ENCODE measurements around the gene SETBP1. TPM values are rescaled to one million over a fixed set of nuclear protein-coding genes. Genes with fewer than 3 reads are reported as not detected.

The SETBP1 gene
- total RNA-seq, 4 donors from 2014 or later, result 15.6 to 27.3 (median 19.1) TPM

DNA sequence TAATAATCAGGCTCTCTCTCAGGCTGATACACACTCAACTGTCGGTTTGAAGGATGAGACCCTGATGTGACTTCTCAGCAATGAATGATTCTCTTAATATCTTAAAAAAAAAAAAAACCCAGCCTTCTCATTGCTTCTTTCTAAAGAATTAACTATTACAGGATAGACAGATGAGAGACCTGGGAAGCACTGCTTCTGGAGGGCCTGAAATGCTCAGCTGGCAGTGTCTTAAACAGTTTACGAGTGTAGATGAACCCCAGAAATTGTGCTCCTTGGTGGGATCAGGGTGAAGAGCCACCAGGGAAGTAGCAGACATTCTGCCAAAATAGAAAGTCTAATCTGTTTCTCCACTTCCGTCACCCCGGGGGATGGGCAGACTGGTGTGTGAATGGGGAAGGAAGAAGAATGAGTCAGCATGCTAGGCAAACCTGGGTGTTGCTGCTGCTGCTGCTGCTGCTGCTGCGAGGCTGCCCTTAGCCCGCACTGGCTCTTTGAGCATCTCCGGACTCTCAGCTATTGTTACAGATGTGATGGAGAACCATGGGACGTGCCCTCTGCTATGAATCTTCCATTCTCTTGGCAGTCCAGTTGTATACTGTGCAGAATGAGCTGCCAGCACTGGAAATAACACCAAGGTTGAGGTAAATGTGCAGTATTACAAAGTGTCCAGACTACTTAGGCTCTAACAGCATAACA lies 158.4 kb downstream of the SETBP1 start:
- TF ChIP-seq, protein P1, sequence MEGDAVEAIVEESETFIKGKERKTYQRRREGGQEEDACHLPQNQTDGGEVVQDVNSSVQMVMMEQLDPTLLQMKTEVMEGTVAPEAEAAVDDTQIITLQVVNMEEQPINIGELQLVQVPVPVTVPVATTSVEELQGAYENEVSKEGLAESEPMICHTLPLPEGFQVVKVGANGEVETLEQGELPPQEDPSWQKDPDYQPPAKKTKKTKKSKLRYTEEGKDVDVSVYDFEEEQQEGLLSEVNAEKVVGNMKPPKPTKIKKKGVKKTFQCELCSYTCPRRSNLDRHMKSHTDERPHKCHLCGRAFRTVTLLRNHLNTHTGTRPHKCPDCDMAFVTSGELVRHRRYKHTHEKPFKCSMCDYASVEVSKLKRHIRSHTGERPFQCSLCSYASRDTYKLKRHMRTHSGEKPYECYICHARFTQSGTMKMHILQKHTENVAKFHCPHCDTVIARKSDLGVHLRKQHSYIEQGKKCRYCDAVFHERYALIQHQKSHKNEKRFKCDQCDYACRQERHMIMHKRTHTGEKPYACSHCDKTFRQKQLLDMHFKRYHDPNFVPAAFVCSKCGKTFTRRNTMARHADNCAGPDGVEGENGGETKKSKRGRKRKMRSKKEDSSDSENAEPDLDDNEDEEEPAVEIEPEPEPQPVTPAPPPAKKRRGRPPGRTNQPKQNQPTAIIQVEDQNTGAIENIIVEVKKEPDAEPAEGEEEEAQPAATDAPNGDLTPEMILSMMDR (IDR thresholded peaks at IDR 0.05; ENCODE audit: low read depth), result no peak

- TF ChIP-seq, protein P1 (IDR thresholded peaks at IDR 0.05; ENCODE audit: low read depth), result no peak
Observed at GRCh38 chr18:44840058-44840790, 159.5 kb downstream of the SETBP1 start.

DNA sequence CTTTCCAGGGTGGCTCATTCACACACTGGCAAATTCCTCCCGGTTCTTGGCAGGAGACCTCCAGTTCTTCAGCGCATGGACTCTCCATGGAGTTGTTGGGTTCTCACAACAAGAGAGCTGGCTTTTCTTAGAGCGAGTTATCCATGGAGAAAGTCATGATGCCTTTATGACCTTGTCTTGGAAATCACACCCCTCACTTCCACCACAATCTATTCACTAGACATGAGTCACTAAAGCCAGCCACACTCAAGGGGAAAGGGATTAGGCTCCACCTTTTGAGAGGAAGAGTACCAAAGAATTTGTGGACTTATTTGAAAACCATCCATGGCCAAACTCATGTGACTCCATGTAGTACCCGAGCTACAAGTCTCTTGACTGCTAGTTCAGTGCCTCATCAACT lies 160.5 kb downstream of the SETBP1 start:
- TF ChIP-seq, protein P1 (IDR thresholded peaks at IDR 0.05; ENCODE audit: low read depth), result no peak

DNA sequence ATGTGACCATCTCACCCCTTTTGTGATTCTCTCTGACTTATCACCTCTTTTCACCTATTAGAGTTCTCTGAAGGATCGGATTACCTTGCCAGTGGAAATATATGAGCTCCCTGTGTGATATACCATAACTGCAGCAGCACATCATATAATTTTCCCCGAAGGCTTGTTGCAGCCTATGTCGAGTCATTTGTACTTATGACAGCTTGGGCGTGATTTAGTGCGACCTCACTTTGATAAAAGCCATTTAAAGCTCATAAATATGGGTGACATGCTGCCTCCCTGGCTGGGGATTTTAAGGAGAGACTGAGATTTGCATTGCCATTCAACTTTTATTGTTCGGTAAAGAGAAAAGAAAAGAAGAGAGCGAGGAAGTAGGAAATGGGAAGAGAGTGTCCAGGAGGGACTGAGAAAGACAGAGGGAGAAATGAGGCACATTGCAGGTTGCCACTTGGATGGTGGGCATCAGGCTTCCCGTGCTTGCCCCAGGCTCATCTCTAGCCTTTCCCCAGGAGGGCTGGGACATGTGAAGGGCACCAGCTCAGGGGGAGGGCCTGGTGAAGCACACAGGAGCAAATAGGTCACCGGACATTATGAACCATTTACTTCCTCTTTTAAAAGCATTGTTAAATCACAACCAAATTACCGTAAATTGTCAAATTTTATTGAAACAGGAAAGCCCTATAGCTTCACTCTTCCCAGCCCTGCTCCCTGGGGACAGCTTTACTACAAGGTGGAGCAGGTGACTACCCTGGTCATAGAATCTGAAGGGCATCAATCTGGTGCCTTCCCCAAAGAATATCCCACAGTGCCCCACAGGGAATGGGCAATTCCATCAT lies 161.3 kb downstream of the SETBP1 start:
- TF ChIP-seq, protein P1 (IDR thresholded peaks at IDR 0.05; ENCODE audit: low read depth), result no peak

DNA sequence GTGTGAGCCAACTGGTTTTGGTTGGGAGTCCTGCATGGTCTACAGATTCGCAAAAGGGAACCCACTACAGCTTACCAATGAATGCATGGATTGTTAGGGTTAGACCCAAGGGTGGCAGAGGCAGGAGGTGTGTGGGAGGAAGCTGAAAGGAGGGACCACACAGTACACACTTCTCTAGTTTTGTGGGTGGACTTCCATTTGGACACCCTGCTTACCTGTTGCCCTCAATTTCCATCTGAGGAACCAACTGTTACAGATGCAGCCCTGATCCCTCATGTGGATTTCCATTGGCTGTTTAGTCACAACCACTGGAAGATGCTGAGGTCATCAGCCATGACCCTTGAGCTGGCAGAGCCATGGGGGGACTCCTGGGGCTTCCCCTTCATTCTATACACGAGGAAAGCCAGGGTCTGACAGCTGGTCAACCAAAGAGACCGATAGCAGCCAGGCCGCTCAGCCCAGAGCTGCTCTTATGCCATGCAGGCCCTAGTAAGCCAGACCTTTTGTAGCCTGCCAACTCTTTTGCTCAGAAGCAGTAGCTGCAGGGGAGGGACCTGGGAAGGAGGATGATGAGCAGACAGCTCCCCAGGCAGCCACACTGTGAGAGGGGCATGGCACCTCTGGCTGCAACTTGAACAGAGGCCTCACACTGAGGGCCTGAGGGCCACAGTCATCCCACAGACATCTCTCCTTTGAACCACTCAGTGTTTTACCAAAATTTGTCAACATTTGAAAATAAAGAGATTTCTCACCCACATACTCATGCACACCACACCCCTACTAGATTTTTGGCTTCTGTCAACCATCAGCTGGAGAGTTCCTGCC lies 162.1 kb downstream of the SETBP1 start:
- TF ChIP-seq, protein P1 (IDR thresholded peaks at IDR 0.05; ENCODE audit: low read depth), result no peak

DNA sequence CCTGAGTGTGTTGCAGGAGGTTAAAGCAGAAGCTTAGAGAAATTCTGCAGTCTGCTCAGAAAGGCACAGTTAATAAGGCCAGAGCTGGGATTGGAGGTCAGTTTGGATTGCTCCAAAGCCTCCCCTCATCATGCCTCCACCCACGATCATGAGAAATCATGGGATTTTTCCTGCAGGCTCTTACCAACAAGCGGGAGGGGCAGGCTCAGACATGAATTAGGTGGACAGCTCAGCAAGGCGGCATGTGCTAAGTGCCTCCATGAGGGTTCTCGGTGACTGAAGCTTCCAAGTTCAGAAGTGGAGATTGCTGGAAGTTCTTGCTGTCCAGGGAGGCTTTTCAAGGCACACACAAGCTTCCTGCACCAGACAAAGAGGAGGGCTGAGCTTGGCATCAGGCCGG lies 163.8 kb downstream of the SETBP1 start:
- TF ChIP-seq, protein P1 (IDR thresholded peaks at IDR 0.05; ENCODE audit: low read depth), result no peak
